H9 (cell line): ENCODE data around the gene NGDN. TPM values are rescaled to one million over a fixed set of nuclear protein-coding genes. Genes with fewer than 3 reads are reported as not detected.

Source experiments
- DNase-seq: peaks from one replicate; pipeline ENCODE4 v3.0.0-alpha.2; 2017
- H2AFZ ChIP-seq: one replicate; pipeline ENCODE4 v1.6.1; 2013; ENCODE audit warnings: mild to moderate bottlenecking, low read length, control low read depth, moderate library complexity
- H2AK5ac ChIP-seq: 2 replicates; pipeline ENCODE4 v1.6.1; 2013; ENCODE audit warnings: low read length, control low read depth, mixed read lengths; ENCODE audit not compliant: insufficient read length
- H2BK120ac ChIP-seq: one replicate; pipeline ENCODE4 v1.6.1; 2013; ENCODE audit warnings: low read depth, mild to moderate bottlenecking, low read length, control low read depth, inconsistent platforms; ENCODE audit not compliant: poor library complexity, severe bottlenecking
- H2BK12ac ChIP-seq: 2 replicates; pipeline ENCODE4 v1.6.1; 2013; ENCODE audit warnings: low read length, control low read depth, mixed read lengths, low read depth; ENCODE audit not compliant: insufficient read length
- H2BK15ac ChIP-seq: 2 replicates; pipeline ENCODE4 v1.6.1; 2013; ENCODE audit warnings: low read depth, low read length, control low read depth
- H2BK20ac ChIP-seq: one replicate; pipeline ENCODE4 v1.6.1; 2013; ENCODE audit warnings: low read depth, mild to moderate bottlenecking, low read length, control low read depth, inconsistent platforms; ENCODE audit not compliant: poor library complexity, severe bottlenecking
- H2BK5ac ChIP-seq: 2 replicates; pipeline ENCODE4 v1.6.1; 2013; ENCODE audit warnings: low read length, control low read depth, mixed read lengths; ENCODE audit not compliant: insufficient read length
- H3K14ac ChIP-seq: 2 replicates; pipeline ENCODE4 v1.6.1; 2013; ENCODE audit warnings: low read length, control low read depth; ENCODE audit not compliant: insufficient read depth
- H3K18ac ChIP-seq: 2 replicates; pipeline ENCODE4 v1.6.1; 2013; ENCODE audit warnings: low read depth, mild to moderate bottlenecking, mixed read lengths, low read length, control low read depth; ENCODE audit not compliant: insufficient read length
- H3K23ac ChIP-seq: 2 replicates; pipeline ENCODE4 v1.6.1; 2013; ENCODE audit warnings: low read length, control low read depth, mixed read lengths, low read depth; ENCODE audit not compliant: insufficient read length
- H3K23me2 ChIP-seq: 2 replicates; pipeline ENCODE4 v1.6.1; 2013; ENCODE audit warnings: low read depth, mild to moderate bottlenecking, mixed read lengths, low read length, control low read depth; ENCODE audit not compliant: insufficient read length, poor library complexity, severe bottlenecking
- H3K27ac ChIP-seq: 2 replicates; pipeline ENCODE4 v1.5.1; 2013; ENCODE audit warnings: low read length, control low read depth, mixed read lengths, low read depth; ENCODE audit not compliant: insufficient read length
- H3K27me3 ChIP-seq: 2 replicates; pipeline ENCODE4 v1.6.1; 2013; ENCODE audit warnings: low read length, control low read depth, inconsistent platforms; ENCODE audit not compliant: insufficient read depth
- H3K4ac ChIP-seq: 2 replicates; pipeline ENCODE4 v1.6.1; 2013; ENCODE audit warnings: low read depth, mild to moderate bottlenecking, control low read depth, inconsistent platforms, low read length, moderate library complexity
- H3K4me1 ChIP-seq: 2 replicates; pipeline ENCODE4 v1.6.1; 2013; ENCODE audit warnings: low read length, control low read depth, inconsistent platforms; ENCODE audit not compliant: insufficient read depth
- H3K4me2 ChIP-seq: 2 replicates; pipeline ENCODE4 v1.6.1; 2013; ENCODE audit warnings: low read length, control low read depth, mixed read lengths; ENCODE audit not compliant: insufficient read length, insufficient read depth
- H3K56ac ChIP-seq: 2 replicates; pipeline ENCODE4 v1.6.1; 2013; ENCODE audit warnings: low read depth, mild to moderate bottlenecking, mixed read lengths, low read length, control low read depth; ENCODE audit not compliant: insufficient read length
- H3K79me1 ChIP-seq: 2 replicates; pipeline ENCODE4 v1.6.1; 2013; ENCODE audit warnings: low read depth, mild to moderate bottlenecking, moderate library complexity, low read length, control low read depth, inconsistent platforms; ENCODE audit not compliant: insufficient read depth, poor library complexity, severe bottlenecking
- H3K79me2 ChIP-seq: 2 replicates; pipeline ENCODE4 v1.6.1; 2013; ENCODE audit warnings: low read length, control low read depth, inconsistent platforms; ENCODE audit not compliant: insufficient read depth
- H3K9ac ChIP-seq: 2 replicates; pipeline ENCODE4 v1.6.1; 2013; ENCODE audit warnings: low read length, control low read depth, mixed read lengths; ENCODE audit not compliant: insufficient read length; ENCODE audit errors: extremely low read depth
- H3K9me3 ChIP-seq: one replicate; pipeline ENCODE4 v1.6.1; 2013; ENCODE audit warnings: low read depth, low read length, inconsistent platforms; ENCODE audit not compliant: control insufficient read depth
- H3T11ph ChIP-seq: one replicate; pipeline ENCODE4 v1.6.1; 2013; ENCODE audit warnings: mild to moderate bottlenecking, low read length, control low read depth, inconsistent platforms
- H4K20me1 ChIP-seq: one replicate; pipeline ENCODE4 v1.6.1; 2013; ENCODE audit not compliant: control insufficient read depth, insufficient read length, insufficient read depth
- H4K5ac ChIP-seq: 2 replicates; pipeline ENCODE4 v1.6.1; 2013; ENCODE audit warnings: low read depth, mild to moderate bottlenecking, mixed read lengths, low read length, control low read depth; ENCODE audit not compliant: insufficient read length
- H4K8ac ChIP-seq: replicated peaks from 2 replicates; pipeline ENCODE4 v1.6.1; 2013; ENCODE audit warnings: low read length, control low read depth, mixed read lengths, low read depth; ENCODE audit not compliant: insufficient read length
- H4K91ac ChIP-seq: 2 replicates; pipeline ENCODE4 v1.6.1; 2013; ENCODE audit warnings: low read depth, mild to moderate bottlenecking, moderate library complexity, mixed read lengths, low read length, control low read depth; ENCODE audit not compliant: insufficient read length
- H3K27ac Mint-ChIP-seq, 3 experiments: 2 replicates in 2 of 3; 3 replicates in 1 of 3; pipeline ENCODE4 v1.8.0; 2020 to 2021; ENCODE audit warnings: mixed read lengths in 3 of 3, mild to moderate bottlenecking in 1 of 3, moderate library complexity in 1 of 3
- H3K27me3 Mint-ChIP-seq: 2 replicates; pipeline ENCODE4 v1.8.0; 2021; ENCODE audit warnings: low read depth, mild to moderate bottlenecking, moderate library complexity, mixed read lengths
- H3K36me3 Mint-ChIP-seq, 3 experiments: 2 replicates in 2 of 3; 3 replicates in 1 of 3; pipeline ENCODE4 v1.8.0; 2020 to 2021; ENCODE audit warnings: low read depth in 3 of 3, mixed read lengths in 3 of 3; ENCODE audit not compliant: insufficient read depth in 1 of 3
- H3K4me1 Mint-ChIP-seq, 2 experiments: 2 replicates each; pipeline ENCODE4 v1.8.0; 2020; ENCODE audit warnings: mixed read lengths in 2 of 2
- H3K4me3 Mint-ChIP-seq, 2 experiments: 2 replicates in 1 of 2; 3 replicates in 1 of 2; pipeline ENCODE4 v1.8.0; 2020 to 2021; ENCODE audit warnings: mild to moderate bottlenecking in 2 of 2, mixed read lengths in 2 of 2, moderate library complexity in 1 of 2
- H3K9me3 Mint-ChIP-seq, 2 experiments: 2 replicates in 1 of 2; 3 replicates in 1 of 2; pipeline ENCODE4 v1.8.0; 2020; ENCODE audit warnings: mild to moderate bottlenecking in 2 of 2, mixed read lengths in 2 of 2, moderate library complexity in 1 of 2
- WGBS: extraction: QIAGEN DNeasy Blood & Tissue Kit; methylation state at CpG from one replicate; pipeline ENCODE4 v1.1.7; 2013; ENCODE audit warnings: missing lambda C conversion rate, low lambda C conversion rate, mixed read lengths; ENCODE audit not compliant: insufficient read length; ENCODE audit errors: extremely low coverage; 5-methylcytosine and 5-hydroxymethylcytosine counted together
- total RNA-seq: library from RNA; stranded (reverse); gene quantifications from 2 replicates; pipeline ENCODE4 v1.2.1, GENCODE V29; 2021
- TF ChIP-seq, protein P1 (sequence below): fragments of 200-600 bp; sonication (generic); conservative IDR thresholded peaks from 3 replicates; pipeline ENCODE4 v1.8.0; 2021; ENCODE audit warnings: antibody characterized with exemption, mild to moderate bottlenecking

Gene NGDN
- total RNA-seq, 1 experiment from 2014 or later = 53.1 TPM

DNA sequence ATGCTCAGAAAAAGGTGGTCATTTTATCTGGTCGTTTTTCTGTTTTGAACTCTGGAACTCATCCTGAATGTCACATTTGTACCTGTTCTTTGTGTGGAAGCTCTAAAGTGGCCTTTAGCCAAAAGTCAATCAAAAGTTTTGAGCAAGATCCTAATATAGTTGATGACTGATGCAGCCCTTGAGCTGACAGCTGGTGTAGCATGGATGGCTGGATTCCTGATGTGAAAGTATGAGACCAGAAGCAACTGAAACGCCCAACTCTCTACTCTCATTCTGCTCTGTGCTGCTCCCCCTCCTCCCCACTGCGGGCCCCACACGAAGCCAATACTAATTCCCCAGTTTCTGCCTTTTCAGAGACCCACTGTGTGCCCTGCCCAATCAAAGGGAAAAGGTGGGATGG lies 23.7 kb upstream of the NGDN start:
- Mint-ChIP-seq H3K36me3 (no peaks in the 10 kb centered on the region), H3K27ac (no peak overlapping the region), H3K4me1 (peaks cover 31 to 39% of the 10 kb centered on the region in 2 experiments), H3K27me3 (peaks cover 27% of the 10 kb centered on the region), H3K9me3 (no peaks in the 10 kb centered on the region), H3K4me3 (no peak overlapping the region)
- Histone ChIP-seq H2BK5ac (no peak overlapping the region), H3K4me1 (no peaks in the 10 kb centered on the region), H2BK20ac (no peak overlapping the region), H4K5ac (no peak overlapping the region), H3K23me2 (no peaks in the 10 kb centered on the region), H3K4me2 (no peak overlapping the region), H3K79me2 (no peaks in the 10 kb centered on the region), H3K9me3 (no peaks in the 10 kb centered on the region), H4K91ac (no peak overlapping the region), H2BK15ac (no peak overlapping the region), H2BK120ac (no peak overlapping the region), H4K8ac (no peak overlapping the region), H3K79me1 (no peaks in the 10 kb centered on the region), H3K27me3 (no peaks in the 10 kb centered on the region), H2BK12ac (no peak overlapping the region), H3K18ac (no peak overlapping the region), H3K9ac (no peak overlapping the region), H3K56ac (no peak overlapping the region), H3K27ac (no peak overlapping the region), H2AFZ (no peak overlapping the region), H3T11ph (no peak overlapping the region), H3K23ac (no peak overlapping the region), H3K14ac (no peak overlapping the region), H3K4ac (no peak overlapping the region), H4K20me1 (no peaks in the 10 kb centered on the region), H2AK5ac (no peak overlapping the region)
- WGBS = no CpG with 5 or more reads among the region's 4 CpGs
- no peak for DNase-seq
- TF ChIP-seq, protein P1, sequence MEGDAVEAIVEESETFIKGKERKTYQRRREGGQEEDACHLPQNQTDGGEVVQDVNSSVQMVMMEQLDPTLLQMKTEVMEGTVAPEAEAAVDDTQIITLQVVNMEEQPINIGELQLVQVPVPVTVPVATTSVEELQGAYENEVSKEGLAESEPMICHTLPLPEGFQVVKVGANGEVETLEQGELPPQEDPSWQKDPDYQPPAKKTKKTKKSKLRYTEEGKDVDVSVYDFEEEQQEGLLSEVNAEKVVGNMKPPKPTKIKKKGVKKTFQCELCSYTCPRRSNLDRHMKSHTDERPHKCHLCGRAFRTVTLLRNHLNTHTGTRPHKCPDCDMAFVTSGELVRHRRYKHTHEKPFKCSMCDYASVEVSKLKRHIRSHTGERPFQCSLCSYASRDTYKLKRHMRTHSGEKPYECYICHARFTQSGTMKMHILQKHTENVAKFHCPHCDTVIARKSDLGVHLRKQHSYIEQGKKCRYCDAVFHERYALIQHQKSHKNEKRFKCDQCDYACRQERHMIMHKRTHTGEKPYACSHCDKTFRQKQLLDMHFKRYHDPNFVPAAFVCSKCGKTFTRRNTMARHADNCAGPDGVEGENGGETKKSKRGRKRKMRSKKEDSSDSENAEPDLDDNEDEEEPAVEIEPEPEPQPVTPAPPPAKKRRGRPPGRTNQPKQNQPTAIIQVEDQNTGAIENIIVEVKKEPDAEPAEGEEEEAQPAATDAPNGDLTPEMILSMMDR = no peak
